ENCODE data around the gene SPZ1.

SPZ1 gene, protein sequence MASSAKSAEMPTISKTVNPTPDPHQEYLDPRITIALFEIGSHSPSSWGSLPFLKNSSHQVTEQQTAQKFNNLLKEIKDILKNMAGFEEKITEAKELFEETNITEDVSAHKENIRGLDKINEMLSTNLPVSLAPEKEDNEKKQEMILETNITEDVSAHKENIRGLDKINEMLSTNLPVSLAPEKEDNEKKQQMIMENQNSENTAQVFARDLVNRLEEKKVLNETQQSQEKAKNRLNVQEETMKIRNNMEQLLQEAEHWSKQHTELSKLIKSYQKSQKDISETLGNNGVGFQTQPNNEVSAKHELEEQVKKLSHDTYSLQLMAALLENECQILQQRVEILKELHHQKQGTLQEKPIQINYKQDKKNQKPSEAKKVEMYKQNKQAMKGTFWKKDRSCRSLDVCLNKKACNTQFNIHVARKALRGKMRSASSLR

DNA sequence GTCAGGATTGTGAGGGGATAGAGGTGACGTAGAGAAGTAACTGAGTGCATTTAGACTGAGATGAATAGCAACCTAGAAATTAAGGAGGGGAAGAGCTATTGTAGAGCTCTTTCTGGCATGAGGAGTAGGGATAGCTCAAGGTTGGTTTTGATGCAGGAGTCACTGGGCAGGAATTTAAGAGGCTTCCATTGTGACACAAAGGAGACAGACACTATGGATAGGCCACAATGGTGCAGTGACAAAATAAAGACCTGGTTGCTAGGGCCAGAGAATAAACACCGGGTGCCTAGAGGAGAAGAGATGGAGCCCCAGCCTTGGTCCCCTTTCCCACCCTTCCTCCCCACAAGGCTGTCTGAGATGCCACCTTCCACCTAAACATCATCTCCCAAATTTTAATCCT is at the start of gene SPZ1:
TSS of gene SPZ1 (plus strand) at position 301 of the 400 bp plus-strand sequence. CDS start 214 bp downstream, outside the sequence.
- TF ChIP-seq, protein P1, sequence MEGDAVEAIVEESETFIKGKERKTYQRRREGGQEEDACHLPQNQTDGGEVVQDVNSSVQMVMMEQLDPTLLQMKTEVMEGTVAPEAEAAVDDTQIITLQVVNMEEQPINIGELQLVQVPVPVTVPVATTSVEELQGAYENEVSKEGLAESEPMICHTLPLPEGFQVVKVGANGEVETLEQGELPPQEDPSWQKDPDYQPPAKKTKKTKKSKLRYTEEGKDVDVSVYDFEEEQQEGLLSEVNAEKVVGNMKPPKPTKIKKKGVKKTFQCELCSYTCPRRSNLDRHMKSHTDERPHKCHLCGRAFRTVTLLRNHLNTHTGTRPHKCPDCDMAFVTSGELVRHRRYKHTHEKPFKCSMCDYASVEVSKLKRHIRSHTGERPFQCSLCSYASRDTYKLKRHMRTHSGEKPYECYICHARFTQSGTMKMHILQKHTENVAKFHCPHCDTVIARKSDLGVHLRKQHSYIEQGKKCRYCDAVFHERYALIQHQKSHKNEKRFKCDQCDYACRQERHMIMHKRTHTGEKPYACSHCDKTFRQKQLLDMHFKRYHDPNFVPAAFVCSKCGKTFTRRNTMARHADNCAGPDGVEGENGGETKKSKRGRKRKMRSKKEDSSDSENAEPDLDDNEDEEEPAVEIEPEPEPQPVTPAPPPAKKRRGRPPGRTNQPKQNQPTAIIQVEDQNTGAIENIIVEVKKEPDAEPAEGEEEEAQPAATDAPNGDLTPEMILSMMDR (IDR thresholded peaks at IDR 0.05), result no peak

DNA sequence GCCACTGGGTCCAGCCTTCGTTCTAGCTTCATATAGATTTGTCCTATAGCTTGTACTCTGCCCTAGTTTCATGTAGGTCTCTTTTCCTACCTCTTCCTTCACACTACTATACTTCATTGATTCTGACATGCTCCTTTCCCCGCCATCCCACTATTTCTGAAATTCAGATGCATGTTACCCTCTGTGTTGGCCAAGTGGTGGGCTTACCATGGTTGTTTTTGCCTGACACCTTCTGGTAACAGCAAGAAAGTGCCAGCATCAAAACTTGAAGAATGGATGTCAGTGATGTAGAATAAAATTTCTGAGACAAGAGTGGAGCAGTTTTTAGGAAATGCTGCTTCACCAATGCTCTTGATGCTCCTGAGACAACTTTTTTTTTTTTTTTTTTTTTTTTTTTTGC is 44.5 kb upstream of the SPZ1 start:
- TF ChIP-seq, protein P1 (IDR thresholded peaks at IDR 0.05), result no peak

DNA sequence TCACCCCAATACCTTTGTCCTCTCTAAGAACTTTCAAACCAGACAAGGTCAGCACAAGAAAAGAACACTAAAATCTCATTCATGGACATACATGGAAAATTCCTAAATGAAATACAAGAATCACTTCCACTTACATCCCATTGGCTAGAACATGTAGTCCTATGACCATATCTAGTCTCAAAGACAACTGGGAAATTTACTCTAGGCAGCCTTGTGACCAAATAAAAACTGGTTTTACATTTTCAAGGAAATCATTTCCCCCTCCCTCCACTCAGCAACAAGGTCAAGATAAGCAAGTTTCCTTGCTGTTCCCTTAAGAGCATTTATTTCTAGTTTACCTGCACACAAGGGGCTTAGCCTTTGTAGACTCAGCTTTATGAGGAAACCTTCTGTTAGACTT is 43.6 kb upstream of the SPZ1 start:
- TF ChIP-seq, protein P1 (IDR thresholded peaks at IDR 0.05), result no peak

DNA sequence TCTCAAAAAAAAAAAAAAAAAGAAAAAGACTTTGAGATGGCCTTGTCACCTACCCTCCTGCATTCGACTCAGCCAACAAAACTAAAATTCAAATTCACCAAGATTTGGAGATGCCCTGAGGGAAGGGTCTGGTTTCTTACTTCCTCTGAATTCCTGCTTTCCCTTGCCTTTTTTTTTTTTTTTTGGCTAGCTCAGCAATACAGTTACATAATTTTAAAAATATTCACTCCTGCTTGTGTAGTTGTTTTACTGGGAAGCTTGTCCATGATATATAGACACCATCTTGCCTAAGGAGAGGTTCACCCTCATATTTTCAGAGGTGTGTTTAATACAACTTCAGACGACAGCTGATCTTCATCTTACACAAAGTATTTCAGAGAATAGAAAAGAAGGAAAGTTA is 42.6 kb upstream of the SPZ1 start:
- TF ChIP-seq, protein P1 (IDR thresholded peaks at IDR 0.05), result no peak

DNA sequence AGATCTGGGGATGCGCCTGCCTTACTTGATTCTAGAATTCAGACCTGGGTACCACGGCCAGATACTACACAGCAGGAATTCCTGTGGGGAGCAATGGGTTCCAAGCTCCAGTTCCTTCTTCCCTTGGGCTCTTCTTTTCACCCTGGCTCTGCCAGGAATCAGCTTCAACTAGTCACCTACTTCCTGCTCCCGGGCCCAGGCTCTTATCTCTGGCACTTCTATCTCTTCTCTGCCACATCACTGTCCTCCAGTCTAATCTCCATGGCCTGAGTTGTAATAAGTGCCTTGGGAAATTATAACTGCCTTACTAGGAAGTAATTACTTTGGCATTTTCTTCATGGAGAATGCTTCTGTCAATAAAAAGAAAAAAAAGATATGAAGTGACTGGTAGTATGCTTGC is 37.7 kb upstream of the SPZ1 start:
- TF ChIP-seq, protein P1 (IDR thresholded peaks at IDR 0.05), result no peak

DNA sequence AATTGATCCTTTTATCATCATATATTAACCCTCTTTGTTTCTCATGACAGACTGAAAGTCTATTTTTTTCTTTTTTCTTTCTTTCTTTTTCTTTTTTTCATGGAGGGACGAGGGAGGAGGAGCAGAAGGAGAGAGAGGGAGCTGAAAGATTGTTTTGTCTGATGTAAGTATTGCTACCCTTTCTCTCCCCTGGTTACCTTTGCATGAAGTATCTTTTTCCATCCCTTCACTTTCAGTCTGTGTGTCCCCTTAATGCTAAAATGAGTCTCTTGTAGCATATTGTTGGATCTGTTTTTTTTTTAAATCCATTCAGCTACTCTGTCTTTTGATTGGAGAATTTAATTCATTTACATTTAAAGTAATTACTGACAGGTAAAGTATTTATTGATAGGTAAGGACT is 36.4 kb upstream of the SPZ1 start:
- TF ChIP-seq, protein P1 (IDR thresholded peaks at IDR 0.05), result no peak

DNA sequence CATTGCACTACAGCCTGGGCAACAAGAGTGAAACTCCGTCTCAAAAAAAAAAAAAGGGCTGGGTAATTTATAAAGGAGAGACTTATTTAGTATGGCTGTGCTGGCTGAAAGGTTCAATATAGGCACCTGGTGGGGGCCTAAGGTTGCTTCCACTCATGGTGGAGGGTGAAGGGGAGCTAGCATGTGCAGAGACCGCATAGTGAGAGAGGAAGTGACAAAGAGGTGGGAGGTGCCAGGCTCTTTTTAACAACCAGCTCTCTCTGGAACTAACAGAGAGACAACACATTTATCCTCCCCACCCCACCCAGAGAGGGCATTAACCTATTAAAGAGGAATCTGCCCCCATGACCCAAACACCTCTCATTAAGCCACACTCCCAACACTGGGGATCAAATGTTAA is 35.1 kb upstream of the SPZ1 start:
- TF ChIP-seq, protein P1 (IDR thresholded peaks at IDR 0.05), result no peak

All from LNCAP (cell line).